ENCODE results near the gene C5. TPM values are rescaled to one million over a fixed set of nuclear protein-coding genes. Genes with fewer than 3 reads are reported as not detected.

The C5 gene
- total and polyA plus RNA-seq, 5 donors from 2014 or later, result 0.31 to 1.5 (median 1.1) TPM; not detected in 1

- H3K4me3 Mint-ChIP-seq, result peak overlapping the region; percentile 66 to 99 (median 76)
- no peaks in the 10 kb centered on the region for H3K27me3 Mint-ChIP-seq
- H3K36me3 Mint-ChIP-seq, result peaks cover 78% of the 10 kb centered on the region
- Histone ChIP-seq H3K4me3 (ENCODE audit: low read depth, low read length) (peak overlapping the region; percentile 96), H3K4me1 (ENCODE audit: control insufficient read depth, insufficient read depth, low read length, poor library complexity, severe bottlenecking) (peaks cover 96% of the 10 kb centered on the region), H3K9me3 (ENCODE audit: control insufficient read depth in 2 of 2, low read length in 2 of 2) (no peaks in the 10 kb centered on the region), H3K27me3 (ENCODE audit: control insufficient read depth, insufficient read depth, low read length) (no peaks in the 10 kb centered on the region), H3K27ac (ENCODE audit: insufficient read depth, low read length, poor library complexity, severe bottlenecking) (peak overlapping the region; percentile 99), H3K36me3 (ENCODE audit: control insufficient read depth, insufficient read depth, low read length) (peaks cover 76% of the 10 kb centered on the region)
- peaks cover 28 to 96% (median 67%) of the 10 kb centered on the region in 4 donors for H3K4me1 Mint-ChIP-seq
- DNase-seq, result no peak
- no peak for ATAC-seq (ENCODE audit: low read depth in 2 of 2)
- peak overlapping the region; percentile 91 to 100 (median 97) for H3K27ac Mint-ChIP-seq
- no peaks in the 10 kb centered on the region for H3K9me3 Mint-ChIP-seq
These were observed 132.8 kb downstream of the C5 start for GRCh38 chr9:120916991-120917880.

- peaks cover 78% of the 10 kb centered on the region for H3K36me3 Mint-ChIP-seq
- H3K4me1 ChIP-seq (ENCODE audit: control insufficient read depth, insufficient read depth, low read length, poor library complexity, severe bottlenecking), result peaks cover 95% of the 10 kb centered on the region
These were observed 133.5 kb downstream of the C5 start for GRCh38 chr9:120916588-120916987.

GRCh38 chr9:120915854-120916470, 134.1 kb downstream of the C5 start:
- peaks cover 75% of the 10 kb centered on the region for H3K36me3 Mint-ChIP-seq

More at GRCh38 chr9:120916588-120916987, 133.5 kb downstream of the C5 start:
- no peaks in the 10 kb centered on the region for H3K9me3 Mint-ChIP-seq
- peak overlapping the region; percentile 91 to 100 (median 97) for H3K27ac Mint-ChIP-seq
- peak overlapping the region; percentile 96 for H3K4me3 ChIP-seq (ENCODE audit: low read depth, low read length)
- ATAC-seq (ENCODE audit: low read depth in 2 of 2), result no peak
- peaks cover 24 to 96% (median 66%) of the 10 kb centered on the region in 4 donors for H3K4me1 Mint-ChIP-seq
- no peaks in the 10 kb centered on the region for H3K27me3 ChIP-seq (ENCODE audit: control insufficient read depth, insufficient read depth, low read length)
- peaks cover 78% of the 10 kb centered on the region for H3K36me3 ChIP-seq (ENCODE audit: control insufficient read depth, insufficient read depth, low read length)
- peak overlapping the region; percentile 99 for H3K27ac ChIP-seq (ENCODE audit: insufficient read depth, low read length, poor library complexity, severe bottlenecking)
- H3K4me3 Mint-ChIP-seq, result peak overlapping the region; percentile 78 to 99 (median 81)
- DNase-seq, result no peak
- no peaks in the 10 kb centered on the region for H3K27me3 Mint-ChIP-seq
- H3K9me3 ChIP-seq (ENCODE audit: control insufficient read depth in 2 of 2, low read length in 2 of 2), result no peaks in the 10 kb centered on the region

GRCh38 chr9:120914953-120915352, 135.1 kb downstream of the C5 start:
- H3K4me3 ChIP-seq (ENCODE audit: low read depth, low read length), result peak overlapping the region; percentile 96
- H3K36me3 ChIP-seq (ENCODE audit: control insufficient read depth, insufficient read depth, low read length), result peaks cover 80% of the 10 kb centered on the region
- H3K4me1 Mint-ChIP-seq, result peaks cover 22 to 96% (median 64%) of the 10 kb centered on the region in 4 donors
- no peaks in the 10 kb centered on the region for H3K9me3 Mint-ChIP-seq
- no peaks in the 10 kb centered on the region for H3K27me3 Mint-ChIP-seq
- H3K27ac ChIP-seq (ENCODE audit: insufficient read depth, low read length, poor library complexity, severe bottlenecking), result peak overlapping the region; percentile 99
- DNase-seq (no peak), ATAC-seq (ENCODE audit: low read depth in 2 of 2) (no peak)
- peak overlapping the region in 2 of 4 donors; percentile 33 to 83 for H3K4me3 Mint-ChIP-seq
- no peaks in the 10 kb centered on the region for H3K27me3 ChIP-seq (ENCODE audit: control insufficient read depth, insufficient read depth, low read length)
- H3K27ac Mint-ChIP-seq, result peak overlapping the region; percentile 32 to 97 (median 89)
- H3K36me3 Mint-ChIP-seq, result peaks cover 74% of the 10 kb centered on the region
- H3K4me1 ChIP-seq (ENCODE audit: control insufficient read depth, insufficient read depth, low read length, poor library complexity, severe bottlenecking), result peaks cover 95% of the 10 kb centered on the region
- H3K9me3 ChIP-seq (ENCODE audit: control insufficient read depth in 2 of 2, low read length in 2 of 2), result no peaks in the 10 kb centered on the region

More at GRCh38 chr9:120915854-120916470, 134.1 kb downstream of the C5 start:
- H3K27me3 ChIP-seq (ENCODE audit: control insufficient read depth, insufficient read depth, low read length), result no peaks in the 10 kb centered on the region
- Mint-ChIP-seq H3K4me3 (peak overlapping the region; percentile 78 to 99 (median 78)), H3K9me3 (no peaks in the 10 kb centered on the region), H3K27me3 (no peaks in the 10 kb centered on the region), H3K4me1 (peaks cover 18 to 96% (median 64%) of the 10 kb centered on the region in 4 donors), H3K27ac (peak overlapping the region; percentile 91 to 100 (median 97))
- peak overlapping the region; percentile 96 for H3K4me3 ChIP-seq (ENCODE audit: low read depth, low read length)
- H3K9me3 ChIP-seq (ENCODE audit: control insufficient read depth in 2 of 2, low read length in 2 of 2), result no peaks in the 10 kb centered on the region
- DNase-seq, result peak; percentile 42 to 87 (median 73)
- ATAC-seq (ENCODE audit: low read depth in 2 of 2), result peak; percentile 88
- H3K36me3 ChIP-seq (ENCODE audit: control insufficient read depth, insufficient read depth, low read length), result peaks cover 79% of the 10 kb centered on the region
- peaks cover 95% of the 10 kb centered on the region for H3K4me1 ChIP-seq (ENCODE audit: control insufficient read depth, insufficient read depth, low read length, poor library complexity, severe bottlenecking)
- peak overlapping the region; percentile 99 for H3K27ac ChIP-seq (ENCODE audit: insufficient read depth, low read length, poor library complexity, severe bottlenecking)

- H3K27ac ChIP-seq (ENCODE audit: insufficient read depth, low read length, poor library complexity, severe bottlenecking), result peak overlapping the region; percentile 99
- peaks cover 95% of the 10 kb centered on the region for H3K4me1 ChIP-seq (ENCODE audit: control insufficient read depth, insufficient read depth, low read length, poor library complexity, severe bottlenecking)
- peaks cover 70% of the 10 kb centered on the region for H3K36me3 Mint-ChIP-seq
- H3K4me1 Mint-ChIP-seq, result peaks cover 16 to 96% (median 60%) of the 10 kb centered on the region in 4 donors
- no peaks in the 10 kb centered on the region for H3K9me3 ChIP-seq (ENCODE audit: control insufficient read depth in 2 of 2, low read length in 2 of 2)
- no peaks in the 10 kb centered on the region for H3K27me3 ChIP-seq (ENCODE audit: control insufficient read depth, insufficient read depth, low read length)
- peak overlapping the region in 2 of 3 donors; percentile 89 to 97 for H3K27ac Mint-ChIP-seq
- ATAC-seq (ENCODE audit: low read depth in 2 of 2) (no peak), DNase-seq (no peak)
- peak overlapping the region in 3 of 4 donors; percentile 21 to 84 (median 83) for H3K4me3 Mint-ChIP-seq
- peaks cover 80% of the 10 kb centered on the region for H3K36me3 ChIP-seq (ENCODE audit: control insufficient read depth, insufficient read depth, low read length)
- no peaks in the 10 kb centered on the region for H3K9me3 Mint-ChIP-seq
- no peaks in the 10 kb centered on the region for H3K27me3 Mint-ChIP-seq
- H3K4me3 ChIP-seq (ENCODE audit: low read depth, low read length), result peak overlapping the region; percentile 9
These were observed 135.7 kb downstream of the C5 start for GRCh38 chr9:120914396-120914795.

GRCh38 chr9:120913647-120914264, 136.3 kb downstream of the C5 start:
- H3K4me3 Mint-ChIP-seq, result peak overlapping the region in 3 of 4 donors; percentile 41 to 83 (median 51)
- no peak overlapping the region for H3K4me3 ChIP-seq (ENCODE audit: low read depth, low read length)
- peak overlapping the region; percentile 47 for H3K27ac ChIP-seq (ENCODE audit: insufficient read depth, low read length, poor library complexity, severe bottlenecking)
- peak in 1 of 3 donors; percentile 49 for DNase-seq
- H3K27ac Mint-ChIP-seq, result peak overlapping the region; percentile 31 to 88 (median 78)
- H3K36me3 Mint-ChIP-seq, result peaks cover 72% of the 10 kb centered on the region
- no peak for ATAC-seq (ENCODE audit: low read depth in 2 of 2)
- H3K36me3 ChIP-seq (ENCODE audit: control insufficient read depth, insufficient read depth, low read length), result peaks cover 83% of the 10 kb centered on the region
- H3K9me3 ChIP-seq (ENCODE audit: control insufficient read depth in 2 of 2, low read length in 2 of 2), result no peaks in the 10 kb centered on the region
- peaks cover 16 to 96% (median 62%) of the 10 kb centered on the region in 4 donors for H3K4me1 Mint-ChIP-seq
- peaks cover 93% of the 10 kb centered on the region for H3K4me1 ChIP-seq (ENCODE audit: control insufficient read depth, insufficient read depth, low read length, poor library complexity, severe bottlenecking)
- H3K27me3 Mint-ChIP-seq, result no peaks in the 10 kb centered on the region
- H3K9me3 Mint-ChIP-seq, result no peaks in the 10 kb centered on the region
- no peaks in the 10 kb centered on the region for H3K27me3 ChIP-seq (ENCODE audit: control insufficient read depth, insufficient read depth, low read length)

GRCh38 chr9:120912958-120913646, 137.0 kb downstream of the C5 start:
- peaks cover 86% of the 10 kb centered on the region for H3K4me1 ChIP-seq (ENCODE audit: control insufficient read depth, insufficient read depth, low read length, poor library complexity, severe bottlenecking)
- peak overlapping the region in 2 of 4 donors; percentile 7 to 69 for H3K4me3 Mint-ChIP-seq
- H3K27me3 ChIP-seq (ENCODE audit: control insufficient read depth, insufficient read depth, low read length), result no peaks in the 10 kb centered on the region
- no peaks in the 10 kb centered on the region for H3K9me3 Mint-ChIP-seq
- no peaks in the 10 kb centered on the region for H3K27me3 Mint-ChIP-seq
- H3K9me3 ChIP-seq (ENCODE audit: control insufficient read depth in 2 of 2, low read length in 2 of 2), result no peaks in the 10 kb centered on the region
- peak overlapping the region; percentile 76 to 78 (median 77) for H3K27ac Mint-ChIP-seq
- peak overlapping the region; percentile 47 for H3K27ac ChIP-seq (ENCODE audit: insufficient read depth, low read length, poor library complexity, severe bottlenecking)
- H3K36me3 Mint-ChIP-seq, result peaks cover 69% of the 10 kb centered on the region
- no peak overlapping the region for H3K4me3 ChIP-seq (ENCODE audit: low read depth, low read length)
- ATAC-seq (ENCODE audit: low read depth in 2 of 2), result no peak
- peaks cover 79% of the 10 kb centered on the region for H3K36me3 ChIP-seq (ENCODE audit: control insufficient read depth, insufficient read depth, low read length)
- no peak for DNase-seq
- H3K4me1 Mint-ChIP-seq, result peaks cover 16 to 94% (median 57%) of the 10 kb centered on the region in 4 donors
